K562 (cell line): ENCODE measurements around the gene CRHR1.

ENCODE experiments used
- EZH2 ChIP-seq: IDR thresholded peaks from 2 replicates; pipeline ENCODE4 v1.6.1; 2012; ENCODE audit warnings: low read depth, mild to moderate bottlenecking, inconsistent platforms, low read length, borderline replicate concordance
- FOSL1 ChIP-seq: fragments of 200-800 bp; sonication (Bioruptor generic); conservative IDR thresholded peaks from 2 replicates; pipeline ENCODE4 v1.6.1; 2016; ENCODE audit warnings: missing genetic modification characterization, missing compliant biosample characterization
- MAFK ChIP-seq: IDR thresholded peaks from 2 replicates; pipeline ENCODE4 v1.6.1; 2011; ENCODE audit warnings: low read length, improper control_type of control experiment
- SIN3B ChIP-seq: fragments of 450-650 bp; IDR thresholded peaks from 2 replicates; pipeline ENCODE4 v1.6.1; 2017; ENCODE audit warnings: low read depth, mild to moderate bottlenecking, moderate library complexity
- ZNF146 ChIP-seq: IDR thresholded peaks from one replicate; pipeline ENCODE4 v1.6.1; 2018; ENCODE audit warnings: missing compliant biosample characterization; ENCODE audit not compliant: unreplicated experiment
- TF ChIP-seq, protein P1 (sequence below), 3 experiments: IDR thresholded peaks in 2 of 3; conservative IDR thresholded peaks in 1 of 3; 2 replicates each; pipeline ENCODE4 v1.5.1; 2011 to 2012; ENCODE audit warnings: low read length in 3 of 3, mild to moderate bottlenecking in 3 of 3, control low read depth in 2 of 3, improper control_type of control experiment in 1 of 3, inconsistent platforms in 1 of 3, low read depth in 1 of 3, mixed read lengths in 1 of 3, moderate library complexity in 1 of 3; ENCODE audit not compliant: insufficient read depth in 2 of 3
- TF ChIP-seq, protein P2 (sequence below): fragments of 250-450 bp; sonication (Bioruptor Pico); IDR thresholded peaks from 2 replicates; pipeline ENCODE4 v1.5.0; 2020; ENCODE audit warnings: mild to moderate bottlenecking
- TF ChIP-seq, protein P3 (sequence below), 2 experiments: fragments of 450-650 bp; conservative IDR thresholded peaks; 2 replicates each; pipeline ENCODE4 v1.6.1; 2017; ENCODE audit warnings: mild to moderate bottlenecking in 2 of 2, moderate library complexity in 2 of 2

DNA sequence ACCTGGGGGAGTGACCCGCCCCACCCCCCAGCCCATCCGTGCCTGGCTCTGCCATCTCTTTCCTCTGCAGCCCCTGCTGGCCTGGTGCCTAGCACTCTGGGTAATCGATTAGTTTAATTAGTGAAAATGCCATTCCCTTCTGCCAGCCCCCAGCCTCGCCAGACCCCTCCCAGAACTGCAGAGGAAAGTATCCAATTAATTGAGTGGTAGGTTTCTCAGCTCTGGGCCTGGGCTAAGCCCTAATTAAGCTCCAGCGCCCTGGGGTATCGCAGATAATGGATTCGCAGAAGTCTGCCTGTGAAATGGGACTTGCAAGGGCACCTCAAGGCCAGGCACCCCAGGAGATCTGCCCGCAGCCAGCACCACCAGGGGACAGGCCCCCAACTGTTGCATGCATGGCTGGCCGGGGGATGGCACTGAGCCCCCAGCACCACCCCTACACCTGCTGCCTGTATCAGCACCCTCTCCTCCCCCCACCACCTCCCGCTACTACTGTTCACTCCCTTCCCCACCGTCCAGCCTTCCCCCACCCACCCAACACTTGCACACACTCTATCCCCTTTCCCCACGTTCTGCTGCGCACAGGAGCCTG, 40.9 kb downstream of the CRHR1 start:
- TF ChIP-seq, protein P1, sequence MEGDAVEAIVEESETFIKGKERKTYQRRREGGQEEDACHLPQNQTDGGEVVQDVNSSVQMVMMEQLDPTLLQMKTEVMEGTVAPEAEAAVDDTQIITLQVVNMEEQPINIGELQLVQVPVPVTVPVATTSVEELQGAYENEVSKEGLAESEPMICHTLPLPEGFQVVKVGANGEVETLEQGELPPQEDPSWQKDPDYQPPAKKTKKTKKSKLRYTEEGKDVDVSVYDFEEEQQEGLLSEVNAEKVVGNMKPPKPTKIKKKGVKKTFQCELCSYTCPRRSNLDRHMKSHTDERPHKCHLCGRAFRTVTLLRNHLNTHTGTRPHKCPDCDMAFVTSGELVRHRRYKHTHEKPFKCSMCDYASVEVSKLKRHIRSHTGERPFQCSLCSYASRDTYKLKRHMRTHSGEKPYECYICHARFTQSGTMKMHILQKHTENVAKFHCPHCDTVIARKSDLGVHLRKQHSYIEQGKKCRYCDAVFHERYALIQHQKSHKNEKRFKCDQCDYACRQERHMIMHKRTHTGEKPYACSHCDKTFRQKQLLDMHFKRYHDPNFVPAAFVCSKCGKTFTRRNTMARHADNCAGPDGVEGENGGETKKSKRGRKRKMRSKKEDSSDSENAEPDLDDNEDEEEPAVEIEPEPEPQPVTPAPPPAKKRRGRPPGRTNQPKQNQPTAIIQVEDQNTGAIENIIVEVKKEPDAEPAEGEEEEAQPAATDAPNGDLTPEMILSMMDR (IDR thresholded peaks at IDR 0.05 in 2 of 3, conservative IDR thresholded peaks at IDR 0.05 in 1 of 3; ENCODE audit: insufficient read depth in 2 of 3, low read depth in 1 of 3, low read length in 3 of 3): no peak
- TF ChIP-seq, protein P2, sequence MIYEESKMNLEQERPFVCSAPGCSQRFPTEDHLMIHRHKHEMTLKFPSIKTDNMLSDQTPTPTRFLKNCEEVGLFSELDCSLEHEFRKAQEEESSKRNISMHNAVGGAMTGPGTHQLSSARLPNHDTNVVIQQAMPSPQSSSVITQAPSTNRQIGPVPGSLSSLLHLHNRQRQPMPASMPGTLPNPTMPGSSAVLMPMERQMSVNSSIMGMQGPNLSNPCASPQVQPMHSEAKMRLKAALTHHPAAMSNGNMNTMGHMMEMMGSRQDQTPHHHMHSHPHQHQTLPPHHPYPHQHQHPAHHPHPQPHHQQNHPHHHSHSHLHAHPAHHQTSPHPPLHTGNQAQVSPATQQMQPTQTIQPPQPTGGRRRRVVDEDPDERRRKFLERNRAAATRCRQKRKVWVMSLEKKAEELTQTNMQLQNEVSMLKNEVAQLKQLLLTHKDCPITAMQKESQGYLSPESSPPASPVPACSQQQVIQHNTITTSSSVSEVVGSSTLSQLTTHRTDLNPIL (CRISPR knock-in tag): no peak
- TF ChIP-seq FOSL1 (no peak), SIN3B (no peak), MAFK (no peak), ZNF146 (CRISPR knock-in tag) (no peak), EZH2 (no peak)
- TF ChIP-seq, protein P3, sequence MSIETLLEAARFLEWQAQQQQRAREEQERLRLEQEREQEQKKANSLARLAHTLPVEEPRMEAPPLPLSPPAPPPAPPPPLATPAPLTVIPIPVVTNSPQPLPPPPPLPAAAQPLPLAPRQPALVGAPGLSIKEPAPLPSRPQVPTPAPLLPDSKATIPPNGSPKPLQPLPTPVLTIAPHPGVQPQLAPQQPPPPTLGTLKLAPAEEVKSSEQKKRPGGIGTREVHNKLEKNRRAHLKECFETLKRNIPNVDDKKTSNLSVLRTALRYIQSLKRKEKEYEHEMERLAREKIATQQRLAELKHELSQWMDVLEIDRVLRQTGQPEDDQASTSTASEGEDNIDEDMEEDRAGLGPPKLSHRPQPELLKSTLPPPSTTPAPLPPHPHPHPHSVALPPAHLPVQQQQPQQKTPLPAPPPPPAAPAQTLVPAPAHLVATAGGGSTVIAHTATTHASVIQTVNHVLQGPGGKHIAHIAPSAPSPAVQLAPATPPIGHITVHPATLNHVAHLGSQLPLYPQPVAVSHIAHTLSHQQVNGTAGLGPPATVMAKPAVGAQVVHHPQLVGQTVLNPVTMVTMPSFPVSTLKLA (conservative IDR thresholded peaks at IDR 0.05): no peak
